ENCODE data around the gene C3orf20. TPM values are rescaled to one million over a fixed set of nuclear protein-coding genes. Genes with fewer than 3 reads are reported as not detected.

The C3orf20 gene
- total RNA-seq, 1 experiment from 2014 or later = not detected

- H3K27me3 Mint-ChIP-seq (ENCODE audit: insufficient read depth, unreplicated experiment) = peaks cover 25% of the 10 kb centered on the region
- H3K9me3 Mint-ChIP-seq (ENCODE audit: unreplicated experiment) = no peaks in the 10 kb centered on the region
- no peaks in the 10 kb centered on the region for H3K4me1 Mint-ChIP-seq (ENCODE audit: insufficient read depth, unreplicated experiment)
- BruUV-seq (replicated peaks) = no TSS peak
- intact Hi-C loops (cut with micrococcal nuclease) = no loop called here
- no peak for TF ChIP-seq CTCF (IDR thresholded peaks at IDR 0.05; ENCODE audit: unreplicated experiment)
- no peaks in the 10 kb centered on the region for H3K36me3 Mint-ChIP-seq (ENCODE audit: insufficient read depth, unreplicated experiment)
- no peak overlapping the region for H3K4me3 Mint-ChIP-seq (ENCODE audit: unreplicated experiment)
- POLR2A ChIA-PET = no interaction called here
- CTCF ChIA-PET = interaction anchor here (0.6 to 0.8 kb wide), 3 partner anchors 15 to 233 kb away, joined by 3 to 4 read pairs (median 3); no protein-coding TSS in a partner anchor
- no peak overlapping the region for H3K27ac Mint-ChIP-seq (ENCODE audit: low read depth, unreplicated experiment)
- DNase-seq (ENCODE audit: unreplicated experiment) = no peak
Observed at GRCh38 chr3:14688525-14688924, 13.6 kb downstream of the C3orf20 start.

- BruUV-seq (replicated peaks) = no TSS peak
- Mint-ChIP-seq H3K4me1 (ENCODE audit: insufficient read depth, unreplicated experiment) (no peaks in the 10 kb centered on the region), H3K36me3 (ENCODE audit: insufficient read depth, unreplicated experiment) (no peaks in the 10 kb centered on the region), H3K9me3 (ENCODE audit: unreplicated experiment) (peaks cover 3% of the 10 kb centered on the region), H3K4me3 (ENCODE audit: unreplicated experiment) (no peak overlapping the region), H3K27ac (ENCODE audit: low read depth, unreplicated experiment) (no peak overlapping the region), H3K27me3 (ENCODE audit: insufficient read depth, unreplicated experiment) (peaks cover 31% of the 10 kb centered on the region)
- intact Hi-C loops (cut with micrococcal nuclease) = no loop called here
- DNase-seq (ENCODE audit: unreplicated experiment) = no peak
- POLR2A ChIA-PET = no interaction called here
- no peak for TF ChIP-seq CTCF (IDR thresholded peaks at IDR 0.05; ENCODE audit: unreplicated experiment)
- CTCF ChIA-PET = interaction anchor here (0.8 kb wide), 1 partner anchor 232 kb away, joined by 4 read pairs; no protein-coding TSS in a partner anchor
Observed at GRCh38 chr3:14689247-14689980, 14.5 kb downstream of the C3orf20 start.

GRCh38 chr3:14691239-14691638 is 16.3 kb downstream of the C3orf20 start:
- H3K27me3 Mint-ChIP-seq (ENCODE audit: insufficient read depth, unreplicated experiment) = peaks cover 49% of the 10 kb centered on the region
- DNase-seq (ENCODE audit: unreplicated experiment) = no peak
- no peaks in the 10 kb centered on the region for H3K4me1 Mint-ChIP-seq (ENCODE audit: insufficient read depth, unreplicated experiment)
- H3K4me3 Mint-ChIP-seq (ENCODE audit: unreplicated experiment) = no peak overlapping the region
- H3K9me3 Mint-ChIP-seq (ENCODE audit: unreplicated experiment) = peaks cover 6% of the 10 kb centered on the region
- no TSS peak for BruUV-seq (replicated peaks)
- POLR2A ChIA-PET = interaction anchor here (0.9 kb wide), 1 partner anchor 22 kb away, joined by 3 read pairs; no protein-coding TSS in a partner anchor
- CTCF ChIA-PET = interaction anchor here (0.7 kb wide), 1 partner anchor 183 kb away, joined by 3 read pairs; no protein-coding TSS in a partner anchor
- no peaks in the 10 kb centered on the region for H3K36me3 Mint-ChIP-seq (ENCODE audit: insufficient read depth, unreplicated experiment)
- no peak overlapping the region for H3K27ac Mint-ChIP-seq (ENCODE audit: low read depth, unreplicated experiment)
- intact Hi-C loops (cut with micrococcal nuclease) = no loop called here
- no peak for TF ChIP-seq CTCF (IDR thresholded peaks at IDR 0.05; ENCODE audit: unreplicated experiment)

GRCh38 chr3:14691719-14692118 is 16.8 kb downstream of the C3orf20 start:
- CTCF ChIA-PET = interaction anchor here (0.6 to 0.7 kb wide), 2 partner anchors 122 to 183 kb away, joined by 3 read pairs; no protein-coding TSS in a partner anchor
- peaks cover 53% of the 10 kb centered on the region for H3K27me3 Mint-ChIP-seq (ENCODE audit: insufficient read depth, unreplicated experiment)

More at GRCh38 chr3:14691719-14692118, 16.8 kb downstream of the C3orf20 start:
- no peak overlapping the region for H3K27ac Mint-ChIP-seq (ENCODE audit: low read depth, unreplicated experiment)
- no peaks in the 10 kb centered on the region for H3K36me3 Mint-ChIP-seq (ENCODE audit: insufficient read depth, unreplicated experiment)
- DNase-seq (ENCODE audit: unreplicated experiment) = no peak
- no peak for TF ChIP-seq CTCF (IDR thresholded peaks at IDR 0.05; ENCODE audit: unreplicated experiment)
- no TSS peak for BruUV-seq (replicated peaks)
- no peaks in the 10 kb centered on the region for H3K4me1 Mint-ChIP-seq (ENCODE audit: insufficient read depth, unreplicated experiment)
- intact Hi-C loops (cut with micrococcal nuclease) = no loop called here
- peaks cover 6% of the 10 kb centered on the region for H3K9me3 Mint-ChIP-seq (ENCODE audit: unreplicated experiment)
- H3K4me3 Mint-ChIP-seq (ENCODE audit: unreplicated experiment) = no peak overlapping the region
- POLR2A ChIA-PET = interaction anchor here (0.9 kb wide), 1 partner anchor 22 kb away, joined by 3 read pairs; no protein-coding TSS in a partner anchor

Data from MCF 10A (cell line).